Measurements from ENCODE around the gene ACSL6. TPM values are rescaled to one million over a fixed set of nuclear protein-coding genes. Genes with fewer than 3 reads are reported as not detected.

The ACSL6 gene
- total and polyA plus RNA-seq, 10 of the 15 experiments (the other 5 are each of a cell fraction or from before 2014, with no cell fraction given) = 0.06 to 0.53 TPM; not detected in 8

DNA sequence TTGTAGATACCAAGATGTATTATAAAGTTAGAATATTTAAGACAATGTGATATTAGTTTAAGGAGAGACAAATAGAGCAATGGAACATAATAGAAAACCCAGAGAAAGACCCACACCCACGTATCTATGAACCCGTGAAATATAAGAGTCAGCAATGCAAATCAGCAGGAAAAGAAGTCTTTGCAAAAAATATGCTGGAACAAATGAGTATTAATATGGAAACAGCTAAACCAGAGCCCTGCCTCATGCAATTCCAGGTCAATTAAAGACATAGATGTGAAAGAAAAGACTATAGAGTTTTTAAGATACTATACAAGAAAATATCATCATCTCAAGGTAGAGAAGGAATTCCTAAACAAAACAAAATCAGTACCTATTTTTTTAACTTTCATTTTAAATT lies 25.9 kb upstream of the ACSL6 start (continued):
- TF ChIP-seq, protein P1, sequence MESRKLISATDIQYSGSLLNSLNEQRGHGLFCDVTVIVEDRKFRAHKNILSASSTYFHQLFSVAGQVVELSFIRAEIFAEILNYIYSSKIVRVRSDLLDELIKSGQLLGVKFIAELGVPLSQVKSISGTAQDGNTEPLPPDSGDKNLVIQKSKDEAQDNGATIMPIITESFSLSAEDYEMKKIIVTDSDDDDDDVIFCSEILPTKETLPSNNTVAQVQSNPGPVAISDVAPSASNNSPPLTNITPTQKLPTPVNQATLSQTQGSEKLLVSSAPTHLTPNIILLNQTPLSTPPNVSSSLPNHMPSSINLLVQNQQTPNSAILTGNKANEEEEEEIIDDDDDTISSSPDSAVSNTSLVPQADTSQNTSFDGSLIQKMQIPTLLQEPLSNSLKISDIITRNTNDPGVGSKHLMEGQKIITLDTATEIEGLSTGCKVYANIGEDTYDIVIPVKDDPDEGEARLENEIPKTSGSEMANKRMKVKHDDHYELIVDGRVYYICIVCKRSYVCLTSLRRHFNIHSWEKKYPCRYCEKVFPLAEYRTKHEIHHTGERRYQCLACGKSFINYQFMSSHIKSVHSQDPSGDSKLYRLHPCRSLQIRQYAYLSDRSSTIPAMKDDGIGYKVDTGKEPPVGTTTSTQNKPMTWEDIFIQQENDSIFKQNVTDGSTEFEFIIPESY (IDR thresholded peaks at IDR 0.05) = no peak
- TF ChIP-seq SMAD5 (IDR thresholded peaks at IDR 0.05; ENCODE audit: low read depth) = no peak
- no peak for TF ChIP-seq MEF2B (IDR thresholded peaks at IDR 0.05; ENCODE audit: partially characterized antibody, poor library complexity, severe bottlenecking)
- TF ChIP-seq CHD4 (IDR thresholded peaks at IDR 0.05) = no peak

DNA sequence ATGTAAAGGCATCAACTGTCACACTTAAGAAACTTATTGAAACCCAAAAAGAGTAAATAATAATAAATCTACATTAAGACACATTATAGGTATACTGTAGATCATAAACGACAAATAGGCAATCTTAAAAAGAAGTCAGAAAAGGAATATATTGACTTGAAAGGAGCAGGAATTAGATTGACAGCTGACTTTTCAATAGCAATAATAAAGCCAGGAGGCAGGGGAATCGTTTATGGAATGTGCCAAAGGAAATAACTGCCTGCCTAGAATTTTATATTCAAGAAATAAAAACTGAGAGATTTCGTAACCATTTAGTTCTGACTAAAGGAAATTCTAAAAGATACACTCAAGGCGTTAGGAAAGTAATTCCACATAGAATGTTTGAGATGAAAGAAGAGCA lies 21.7 kb upstream of the ACSL6 start:
- BruUV-seq (replicated peaks) = no TSS peak
- no peak for DNase-seq (ENCODE audit: low read depth, low spot score)
- Histone ChIP-seq H3K4me3 (no peak overlapping the region), H3K4me2 (ENCODE audit: control insufficient read depth, insufficient read depth) (no peak overlapping the region), H3K27me3 (replicated peaks in 1 of 2; ENCODE audit: control insufficient read depth in 2 of 2, insufficient read depth in 2 of 2, low read length in 1 of 2) (no peaks in the 10 kb centered on the region; a peak in 1 of 4 replicates), H3K79me2 (ENCODE audit: control insufficient read depth, insufficient read depth, low read length) (no peaks in the 10 kb centered on the region), H3K36me3 (ENCODE audit: control insufficient read depth in 2 of 2, insufficient read depth in 2 of 2, low read length in 1 of 2) (no peaks in the 10 kb centered on the region), H3K27ac (ENCODE audit: control insufficient read depth, insufficient read depth) (no peak overlapping the region), H3K4me1 (ENCODE audit: control insufficient read depth, insufficient read depth, low read length) (no peaks in the 10 kb centered on the region), H2AFZ (ENCODE audit: control insufficient read depth, low read depth, low read length) (no peak overlapping the region), H3K9ac (ENCODE audit: control insufficient read depth, insufficient read depth, low read length) (no peak overlapping the region), H3K9me3 (replicated peaks; ENCODE audit: control insufficient read depth, insufficient read depth, low read length) (no peaks in the 10 kb centered on the region), H4K20me1 (ENCODE audit: control insufficient read depth, insufficient read depth) (no peaks in the 10 kb centered on the region)
- no peak for ATAC-seq
- intact Hi-C loops (cut with micrococcal nuclease; ENCODE audit: unreplicated experiment) (no loop called here), in situ Hi-C loops (cut with MboI) (no loop called here)
- FAIRE-seq = no peak
- ChIA-PET SMC1A (ENCODE audit: uncharacterized antibody, unreplicated experiment) (no interaction called here), POLR2A (no interaction called here), RAD21 (ENCODE audit: unreplicated experiment) (no interaction called here), CTCF (interaction anchor here (1.7 kb wide), 1 partner anchor 25 kb away, joined by 3 read pairs; no protein-coding TSS in a partner anchor)
- 32% methylated on average over 4 of the region's 4 CpGs for WGBS (ENCODE audit: insufficient coverage, insufficient replicate concordance, low lambda C conversion rate, missing lambda C conversion rate)
- TF ChIP-seq, protein P2, sequence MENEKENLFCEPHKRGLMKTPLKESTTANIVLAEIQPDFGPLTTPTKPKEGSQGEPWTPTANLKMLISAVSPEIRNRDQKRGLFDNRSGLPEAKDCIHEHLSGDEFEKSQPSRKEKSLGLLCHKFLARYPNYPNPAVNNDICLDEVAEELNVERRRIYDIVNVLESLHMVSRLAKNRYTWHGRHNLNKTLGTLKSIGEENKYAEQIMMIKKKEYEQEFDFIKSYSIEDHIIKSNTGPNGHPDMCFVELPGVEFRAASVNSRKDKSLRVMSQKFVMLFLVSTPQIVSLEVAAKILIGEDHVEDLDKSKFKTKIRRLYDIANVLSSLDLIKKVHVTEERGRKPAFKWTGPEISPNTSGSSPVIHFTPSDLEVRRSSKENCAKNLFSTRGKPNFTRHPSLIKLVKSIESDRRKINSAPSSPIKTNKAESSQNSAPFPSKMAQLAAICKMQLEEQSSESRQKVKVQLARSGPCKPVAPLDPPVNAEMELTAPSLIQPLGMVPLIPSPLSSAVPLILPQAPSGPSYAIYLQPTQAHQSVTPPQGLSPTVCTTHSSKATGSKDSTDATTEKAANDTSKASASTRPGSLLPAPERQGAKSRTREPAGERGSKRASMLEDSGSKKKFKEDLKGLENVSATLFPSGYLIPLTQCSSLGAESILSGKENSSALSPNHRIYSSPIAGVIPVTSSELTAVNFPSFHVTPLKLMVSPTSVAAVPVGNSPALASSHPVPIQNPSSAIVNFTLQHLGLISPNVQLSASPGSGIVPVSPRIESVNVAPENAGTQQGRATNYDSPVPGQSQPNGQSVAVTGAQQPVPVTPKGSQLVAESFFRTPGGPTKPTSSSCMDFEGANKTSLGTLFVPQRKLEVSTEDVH (IDR thresholded peaks at IDR 0.05; ENCODE audit: low read depth, partially characterized antibody) = no peak
- TF ChIP-seq BCL11A (IDR thresholded peaks at IDR 0.05; ENCODE audit: low read depth, low read length) = no peak
- TF ChIP-seq, protein P3, sequence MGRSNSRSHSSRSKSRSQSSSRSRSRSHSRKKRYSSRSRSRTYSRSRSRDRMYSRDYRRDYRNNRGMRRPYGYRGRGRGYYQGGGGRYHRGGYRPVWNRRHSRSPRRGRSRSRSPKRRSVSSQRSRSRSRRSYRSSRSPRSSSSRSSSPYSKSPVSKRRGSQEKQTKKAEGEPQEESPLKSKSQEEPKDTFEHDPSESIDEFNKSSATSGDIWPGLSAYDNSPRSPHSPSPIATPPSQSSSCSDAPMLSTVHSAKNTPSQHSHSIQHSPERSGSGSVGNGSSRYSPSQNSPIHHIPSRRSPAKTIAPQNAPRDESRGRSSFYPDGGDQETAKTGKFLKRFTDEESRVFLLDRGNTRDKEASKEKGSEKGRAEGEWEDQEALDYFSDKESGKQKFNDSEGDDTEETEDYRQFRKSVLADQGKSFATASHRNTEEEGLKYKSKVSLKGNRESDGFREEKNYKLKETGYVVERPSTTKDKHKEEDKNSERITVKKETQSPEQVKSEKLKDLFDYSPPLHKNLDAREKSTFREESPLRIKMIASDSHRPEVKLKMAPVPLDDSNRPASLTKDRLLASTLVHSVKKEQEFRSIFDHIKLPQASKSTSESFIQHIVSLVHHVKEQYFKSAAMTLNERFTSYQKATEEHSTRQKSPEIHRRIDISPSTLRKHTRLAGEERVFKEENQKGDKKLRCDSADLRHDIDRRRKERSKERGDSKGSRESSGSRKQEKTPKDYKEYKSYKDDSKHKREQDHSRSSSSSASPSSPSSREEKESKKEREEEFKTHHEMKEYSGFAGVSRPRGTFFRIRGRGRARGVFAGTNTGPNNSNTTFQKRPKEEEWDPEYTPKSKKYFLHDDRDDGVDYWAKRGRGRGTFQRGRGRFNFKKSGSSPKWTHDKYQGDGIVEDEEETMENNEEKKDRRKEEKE (IDR thresholded peaks at IDR 0.05) = no peak
- no peak for TF ChIP-seq RAD21 (IDR thresholded peaks at IDR 0.05; ENCODE audit: insufficient read depth, low read depth, low read length)
- TF ChIP-seq, protein P4, sequence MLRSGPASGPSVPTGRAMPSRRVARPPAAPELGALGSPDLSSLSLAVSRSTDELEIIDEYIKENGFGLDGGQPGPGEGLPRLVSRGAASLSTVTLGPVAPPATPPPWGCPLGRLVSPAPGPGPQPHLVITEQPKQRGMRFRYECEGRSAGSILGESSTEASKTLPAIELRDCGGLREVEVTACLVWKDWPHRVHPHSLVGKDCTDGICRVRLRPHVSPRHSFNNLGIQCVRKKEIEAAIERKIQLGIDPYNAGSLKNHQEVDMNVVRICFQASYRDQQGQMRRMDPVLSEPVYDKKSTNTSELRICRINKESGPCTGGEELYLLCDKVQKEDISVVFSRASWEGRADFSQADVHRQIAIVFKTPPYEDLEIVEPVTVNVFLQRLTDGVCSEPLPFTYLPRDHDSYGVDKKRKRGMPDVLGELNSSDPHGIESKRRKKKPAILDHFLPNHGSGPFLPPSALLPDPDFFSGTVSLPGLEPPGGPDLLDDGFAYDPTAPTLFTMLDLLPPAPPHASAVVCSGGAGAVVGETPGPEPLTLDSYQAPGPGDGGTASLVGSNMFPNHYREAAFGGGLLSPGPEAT (IDR thresholded peaks at IDR 0.05; ENCODE audit: low read depth) = no peak
